ENCODE measurements around the gene LYRM4.

Gene LYRM4

GRCh38 chr6:5059036-5059896 lies 201.5 kb downstream of the LYRM4 start:
- no peak overlapping the region for H3K9ac ChIP-seq (ENCODE audit: low read depth, low read length)
- no peak overlapping the region for H3K4me3 ChIP-seq (ENCODE audit: low read length)
- H3K9me3 ChIP-seq (ENCODE audit: insufficient read depth, low read depth, low read length), result no peaks in the 10 kb centered on the region
- no peaks in the 10 kb centered on the region for H3K36me3 ChIP-seq (ENCODE audit: insufficient read depth, low read depth, low read length)
- no peak overlapping the region for H3K27ac ChIP-seq (ENCODE audit: low read length)
- peaks cover 3% of the 10 kb centered on the region; the same call in 1 of the 2 replicates for H3K4me1 ChIP-seq (ENCODE audit: insufficient read depth, low read length)
- no peaks in the 10 kb centered on the region for H3K27me3 ChIP-seq (ENCODE audit: insufficient read depth, low read length)

Measured in iPS-20b (cell line).